Right renal pelvis (tissue), 4 donors: ENCODE results near the gene LMAN2. TPM values are rescaled to one million over a fixed set of nuclear protein-coding genes. Genes with fewer than 3 reads are reported as not detected.

Experiments used
- DNase-seq, 4 donors: peaks; one replicate each; pipeline ENCODE4 v3.0.0-alpha.2; 2013; ENCODE audit warnings: low read depth in 4 of 4, low spot score in 3 of 4, missing footprints in 1 of 4
- polyA plus RNA-seq, 4 donors: library from polyadenylated mRNA; unstranded; fragments of 120-200 nt; gene quantifications; one replicate each; pipeline ENCODE4 v1.2.1, GENCODE V29; 2013; ENCODE audit not compliant: insufficient read length in 4 of 4

The LMAN2 gene
- 100 to 1,000 TPM; 114 to 166 (median 126) TPM for polyA plus RNA-seq

- peak; percentile 89 to 92 (median 92) for DNase-seq
Measured at GRCh38 chr5:177351392-177352329, at the start of gene LMAN2. Gene LMAN2, minus strand, starts transcription at chr5:177351668. Its CDS starts 21 bp downstream, at chr5:177351647.

GRCh38 chr5:177399997-177400868, 48.8 kb upstream of the LMAN2 start, which contains the start of gene PFN3:
Gene PFN3, minus strand, starts transcription at chr5:177400661. Its CDS starts 85 bp downstream, at chr5:177400576.
- no peak for DNase-seq

GRCh38 chr5:177397875-177398390, 46.5 kb upstream of the LMAN2 start:
- DNase-seq: no peak

DNA sequence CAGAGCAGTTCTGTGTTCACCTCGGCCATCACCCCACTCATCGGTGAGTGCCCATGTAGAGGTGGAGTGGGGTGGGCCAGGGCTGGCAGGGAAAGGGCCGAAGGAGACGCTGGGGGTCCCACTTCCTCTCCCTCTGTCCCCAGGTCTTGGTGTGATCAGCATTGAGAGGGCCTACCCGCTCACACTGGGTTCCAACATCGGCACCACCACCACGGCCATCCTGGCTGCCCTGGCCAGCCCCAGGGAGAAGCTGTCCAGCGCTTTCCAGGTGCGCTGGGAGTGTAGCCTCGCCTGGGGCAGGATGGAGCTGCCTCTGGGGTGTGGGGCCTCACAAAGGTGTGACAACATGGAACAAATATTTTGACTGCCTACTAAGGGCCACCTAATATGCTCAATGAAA, 45.3 kb upstream of the LMAN2 start:
- no peak for DNase-seq

GRCh38 chr5:177396078-177396477, 44.6 kb upstream of the LMAN2 start:
- no peak for DNase-seq

DNA sequence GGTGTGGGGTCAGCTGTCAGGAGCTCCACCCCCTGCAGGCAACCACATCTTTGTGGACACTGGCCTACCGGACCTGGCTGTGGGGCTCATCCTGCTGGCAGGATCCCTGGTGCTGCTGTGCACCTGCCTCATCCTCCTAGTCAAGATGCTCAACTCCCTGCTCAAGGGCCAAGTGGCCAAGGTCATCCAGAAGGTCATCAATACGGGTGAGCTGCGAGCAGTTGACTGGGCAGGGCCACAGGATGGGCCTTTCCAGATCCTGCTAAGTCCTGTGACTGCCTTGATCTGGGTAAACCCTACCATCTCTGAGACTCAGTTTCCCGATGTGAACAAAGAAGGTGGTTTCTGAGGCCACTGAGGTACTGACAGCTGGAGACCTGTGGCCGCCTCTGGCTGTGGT, 42.5 kb upstream of the LMAN2 start:
- no peak for DNase-seq

DNA sequence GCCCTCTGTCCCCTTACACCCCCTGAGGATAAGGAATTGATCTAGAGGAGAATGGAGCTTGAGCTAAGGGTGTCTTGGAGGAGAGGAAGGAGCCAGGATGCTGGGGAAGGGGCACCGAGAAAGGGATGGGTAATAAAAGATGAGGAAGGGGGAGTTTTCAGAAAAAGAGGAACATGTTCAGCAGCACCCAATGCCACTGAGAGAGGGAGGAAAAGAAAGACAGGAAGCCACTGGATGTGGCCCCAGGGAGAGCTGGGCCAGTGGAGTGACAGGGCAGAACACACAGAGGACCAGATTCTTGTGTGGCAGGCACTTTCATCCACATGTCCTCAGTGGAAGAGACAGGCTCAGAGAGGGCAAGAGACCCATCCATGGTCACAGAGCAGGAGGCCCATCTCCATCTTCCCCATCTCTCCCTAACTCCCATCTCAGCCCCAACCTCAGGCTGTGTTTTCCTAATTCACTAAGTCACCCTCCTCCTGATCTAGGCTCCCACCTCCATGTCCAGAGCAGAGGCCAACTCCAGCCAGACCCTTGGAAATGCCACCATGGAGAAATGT, 41.8 kb upstream of the LMAN2 start:
- no peak for DNase-seq

DNA sequence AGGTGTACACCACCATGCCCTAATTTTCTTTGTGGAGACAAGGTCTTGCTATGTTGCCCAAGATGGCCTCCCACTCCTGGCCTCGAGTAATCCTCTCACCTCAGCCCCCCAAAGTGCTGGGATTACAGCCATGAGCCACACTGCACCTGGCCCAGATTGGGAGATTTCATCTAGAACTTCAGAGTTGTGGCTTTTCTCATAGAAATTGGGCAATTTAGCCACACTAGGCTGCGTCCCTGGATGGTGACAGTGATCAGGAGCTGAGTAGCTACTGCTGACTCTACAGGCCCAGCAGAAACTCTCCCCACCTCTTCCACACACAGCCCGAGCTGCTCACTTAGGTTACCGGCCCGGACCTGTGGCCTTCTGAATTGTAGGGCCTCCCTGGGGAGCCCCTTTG, 41.3 kb upstream of the LMAN2 start:
- DNase-seq: no peak

DNA sequence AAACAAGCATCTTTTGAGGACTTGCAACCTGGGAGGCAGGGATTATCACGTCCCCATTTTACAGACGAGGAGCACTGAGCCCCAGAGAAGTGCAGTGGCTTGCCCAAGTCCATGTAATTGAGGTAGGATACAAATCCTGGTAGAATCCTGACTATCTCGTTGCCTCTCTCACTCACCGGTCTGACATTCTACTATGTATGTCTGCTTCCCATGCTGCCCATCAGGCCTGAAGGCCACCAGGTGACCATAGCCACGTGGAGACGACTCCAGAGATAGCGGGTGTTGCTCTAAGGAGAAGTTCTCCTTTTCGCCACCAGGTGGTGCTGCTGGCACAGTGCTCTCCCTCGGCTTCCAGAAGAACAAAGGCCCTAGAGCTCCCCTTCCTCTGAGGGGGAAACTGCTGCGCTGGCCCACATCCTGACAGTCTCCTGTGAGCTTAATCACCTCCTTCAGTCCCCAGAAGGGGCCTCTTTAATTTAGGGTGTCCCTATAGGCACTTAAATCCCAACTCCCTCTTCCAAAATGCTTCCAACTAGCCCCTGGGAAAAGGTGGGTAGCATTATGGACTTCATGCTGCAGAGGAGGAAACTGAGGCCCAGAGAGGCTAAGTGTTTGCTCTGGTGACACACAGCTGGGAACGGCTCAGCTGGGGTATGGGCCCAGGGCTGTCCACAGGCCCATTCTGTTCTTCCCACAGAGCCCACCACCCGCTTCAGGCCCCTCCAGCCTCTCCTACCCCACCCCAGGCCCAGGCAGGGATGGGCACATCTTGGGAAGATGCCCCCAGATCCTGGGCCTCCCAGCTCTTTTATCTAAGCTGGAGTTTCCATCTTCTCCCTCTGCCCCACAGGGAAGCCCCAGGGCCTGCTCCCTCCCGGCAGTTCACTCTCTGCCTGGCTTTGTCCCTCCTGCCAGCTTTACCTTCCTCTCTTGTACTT, 39.2 kb upstream of the LMAN2 start:
- peak in 3 of 4 donors; percentile 81 to 85 (median 84) for DNase-seq

- no peak for DNase-seq
Measured at GRCh38 chr5:177389241-177390169, 38.0 kb upstream of the LMAN2 start.

GRCh38 chr5:177388521-177389052, 37.1 kb upstream of the LMAN2 start:
- DNase-seq: no peak

DNA sequence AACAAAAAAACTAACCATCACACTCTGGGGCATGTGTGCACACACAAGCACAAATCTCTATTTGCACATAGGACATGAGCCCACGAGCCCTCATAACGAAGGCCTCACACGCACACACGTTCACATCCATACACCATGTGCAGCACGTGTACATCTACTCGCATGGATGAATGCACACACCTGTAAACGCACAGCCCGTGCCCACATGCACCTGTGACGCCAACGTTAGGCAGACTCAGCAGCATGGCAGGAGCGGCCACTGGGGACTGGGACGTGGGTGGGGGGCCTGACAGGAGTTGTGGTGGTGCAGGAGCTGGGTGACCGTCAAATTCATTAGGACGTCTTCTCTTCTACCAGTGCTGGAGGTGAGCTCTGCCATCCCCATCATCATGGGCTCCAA, 35.9 kb upstream of the LMAN2 start:
- no peak for DNase-seq

GRCh38 chr5:177386542-177386941, 35.1 kb upstream of the LMAN2 start:
- no peak for DNase-seq

- no peak for DNase-seq
Measured at GRCh38 chr5:177385720-177386119, 34.3 kb upstream of the LMAN2 start.

GRCh38 chr5:177384134-177384533, 32.7 kb upstream of the LMAN2 start, which contains the start of gene SLC34A1:
Gene SLC34A1, plus strand, starts transcription at chr5:177384434. Its CDS starts 1,308 bp downstream, at chr5:177385742.
- DNase-seq: no peak

GRCh38 chr5:177383181-177383580, 31.7 kb upstream of the LMAN2 start:
- no peak for DNase-seq

- DNase-seq: no peak
Measured at GRCh38 chr5:177382423-177383029, 31.1 kb upstream of the LMAN2 start.

DNA sequence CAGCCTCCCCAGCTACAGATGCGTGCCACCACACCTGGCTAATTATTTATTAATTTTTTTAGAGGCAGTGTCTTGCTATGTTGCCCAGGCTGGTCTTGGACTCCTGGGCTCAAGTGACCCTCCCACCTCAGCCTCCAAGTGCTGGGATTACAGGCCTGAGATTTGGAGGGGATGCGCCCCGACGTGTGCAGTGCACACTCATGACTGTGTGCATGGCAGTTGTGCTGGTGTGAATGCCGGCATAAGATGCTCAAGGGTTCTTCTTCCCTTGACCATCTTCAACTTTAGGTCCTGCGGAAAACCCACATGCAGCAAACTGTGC, 29.3 kb upstream of the LMAN2 start:
- no peak for DNase-seq
